ENCODE results near the gene STAMBP. TPM values are rescaled to one million over a fixed set of nuclear protein-coding genes. Genes with fewer than 3 reads are reported as not detected.

STAMBP gene
- polyA plus RNA-seq, 1 experiment = 48.4 TPM

GRCh38 chr2:73811878-73812277, 16.9 kb upstream of the STAMBP start:
- DNase-seq (ENCODE audit: low read depth) = no peak
- Histone ChIP-seq H3K27me3 (ENCODE audit: control insufficient read depth, insufficient read depth, low read length) (peaks cover 13% of the 10 kb centered on the region), H3K4me3 (ENCODE audit: low read depth, low read length) (no peak overlapping the region), H3K36me3 (ENCODE audit: control insufficient read depth, insufficient read depth, low read length) (no peaks in the 10 kb centered on the region)
- no peak for TF ChIP-seq CTCF (IDR thresholded peaks at IDR 0.05; ENCODE audit: insufficient read depth, low read depth, low read length)
- ChIA-PET CTCF (interaction anchor here (1.7 kb wide), 1 partner anchor 12 kb away, joined by 11 read pairs; no protein-coding TSS in a partner anchor), POLR2A (interaction anchor here (0.6 kb wide), 1 partner anchor 526 kb away, joined by 4 read pairs; no protein-coding TSS in a partner anchor)

GRCh38 chr2:73812635-73813034, 16.1 kb upstream of the STAMBP start:
- POLR2A ChIA-PET = no interaction called here
- DNase-seq (ENCODE audit: low read depth) = no peak
- Histone ChIP-seq H3K27me3 (ENCODE audit: control insufficient read depth, insufficient read depth, low read length) (peaks cover 13% of the 10 kb centered on the region), H3K4me3 (ENCODE audit: low read depth, low read length) (no peak overlapping the region), H3K36me3 (ENCODE audit: control insufficient read depth, insufficient read depth, low read length) (no peaks in the 10 kb centered on the region)
- CTCF ChIA-PET = interaction anchor here (1.7 kb wide), 1 partner anchor 11 kb away, joined by 11 read pairs; no protein-coding TSS in a partner anchor
- TF ChIP-seq CTCF (IDR thresholded peaks at IDR 0.05; ENCODE audit: insufficient read depth, low read depth, low read length) = no peak

- Histone ChIP-seq H3K36me3 (ENCODE audit: control insufficient read depth, insufficient read depth, low read length) (no peaks in the 10 kb centered on the region), H3K4me3 (ENCODE audit: low read depth, low read length) (no peak overlapping the region), H3K27me3 (ENCODE audit: control insufficient read depth, insufficient read depth, low read length) (peaks cover 14% of the 10 kb centered on the region)
- ChIA-PET CTCF (no interaction called here), POLR2A (no interaction called here)
- no peak for DNase-seq (ENCODE audit: low read depth)
- TF ChIP-seq CTCF (IDR thresholded peaks at IDR 0.05; ENCODE audit: insufficient read depth, low read depth, low read length) = no peak
These were observed 10.5 kb upstream of the STAMBP start for GRCh38 chr2:73818296-73818695.

- Histone ChIP-seq H3K36me3 (ENCODE audit: control insufficient read depth, insufficient read depth, low read length) (no peaks in the 10 kb centered on the region), H3K4me3 (ENCODE audit: low read depth, low read length) (no peak overlapping the region), H3K27me3 (ENCODE audit: control insufficient read depth, insufficient read depth, low read length) (peaks cover 3% of the 10 kb centered on the region)
- ChIA-PET CTCF (interaction anchor here (0.5 to 9.0 kb wide), 6 partner anchors 20 to 514 kb away, joined by 3 to 75 read pairs (median 5); partner anchors contain the start of gene BOLA3), POLR2A (no interaction called here)
- DNase-seq (ENCODE audit: low read depth) = no peak
- TF ChIP-seq CTCF (IDR thresholded peaks at IDR 0.05; ENCODE audit: insufficient read depth, low read depth, low read length) = no peak
These were observed 7.5 kb upstream of the STAMBP start for GRCh38 chr2:73821227-73821626.

- CTCF ChIA-PET = interaction anchor here (0.6 to 9.0 kb wide), 7 partner anchors 214 to 570 kb away, joined by 3 to 75 read pairs (median 3); partner anchors contain the start of gene BOLA3
- no peak for TF ChIP-seq CTCF (IDR thresholded peaks at IDR 0.05; ENCODE audit: insufficient read depth, low read depth, low read length)
- peaks cover 3% of the 10 kb centered on the region for H3K27me3 ChIP-seq (ENCODE audit: control insufficient read depth, insufficient read depth, low read length)
- no peak overlapping the region for H3K4me3 ChIP-seq (ENCODE audit: low read depth, low read length)
- H3K36me3 ChIP-seq (ENCODE audit: control insufficient read depth, insufficient read depth, low read length) = no peaks in the 10 kb centered on the region
- POLR2A ChIA-PET = no interaction called here
- DNase-seq (ENCODE audit: low read depth) = no peak
These were observed 7.1 kb upstream of the STAMBP start for GRCh38 chr2:73821669-73822068.
